ENCODE measurements around the gene HYPK.
"Not testable (repeated sequence)": the region's sequence is repeated elsewhere in the genome, so short reads cannot be mapped to it uniquely, and the experiment has no call there.

HYPK gene

GRCh38 chr15:43796566-43796965, 3.8 kb upstream of the HYPK start:
- DNase-seq = no peak

GRCh38 chr15:43799209-43799944, 1.0 kb upstream of the HYPK start:
- no peak for DNase-seq

- DNase-seq = no peak
Measured at GRCh38 chr15:43799945-43800285, 484 bp upstream of the HYPK start, which contains the start of gene SERINC4. Gene SERINC4 (minus strand): TSS chr15:43800220. CDS start chr15:43799986, 234 bp downstream.

- DNase-seq = not testable (repeated sequence)
Measured at GRCh38 chr15:43802676-43803075, 2.3 kb downstream of the HYPK start.

GRCh38 chr15:43808435-43808950, 8.1 kb downstream of the HYPK start:
- DNase-seq = no peak

- DNase-seq = no peak
Measured at GRCh38 chr15:43808960-43809678, 8.7 kb downstream of the HYPK start.

- not testable (repeated sequence) for DNase-seq
Measured at GRCh38 chr15:43815064-43815463, 14.7 kb downstream of the HYPK start.

- DNase-seq = no peak
Measured at GRCh38 chr15:43821505-43821904, 21.1 kb downstream of the HYPK start.

- DNase-seq = peak; percentile 96
Measured at GRCh38 chr15:43824302-43825246, 24.2 kb downstream of the HYPK start, which contains the start of gene MFAP1. Gene MFAP1 (minus strand): TSS chr15:43824690. CDS start chr15:43824569, 121 bp downstream.

- not testable (repeated sequence) for DNase-seq
Measured at GRCh38 chr15:43825305-43825704, 24.9 kb downstream of the HYPK start.

- no peak for DNase-seq
Measured at GRCh38 chr15:43826029-43826507, 25.7 kb downstream of the HYPK start.

- DNase-seq = peak; percentile 59
Measured at GRCh38 chr15:43826508-43827341, 26.3 kb downstream of the HYPK start, which contains the start of gene WDR76. Gene WDR76 (plus strand): TSS chr15:43827002. CDS start chr15:43827033, 31 bp downstream.

GRCh38 chr15:43828061-43828657, 27.8 kb downstream of the HYPK start:
- DNase-seq = no peak

- not testable (repeated sequence) for DNase-seq
Measured at GRCh38 chr15:43829951-43830540, 29.6 kb downstream of the HYPK start.

GRCh38 chr15:43830691-43831275, 30.4 kb downstream of the HYPK start:
- DNase-seq = not testable (repeated sequence)

GRCh38 chr15:43831519-43832052, 31.2 kb downstream of the HYPK start:
- DNase-seq = not testable (repeated sequence)

GRCh38 chr15:43832485-43832884, 32.1 kb downstream of the HYPK start:
- DNase-seq = not testable (repeated sequence)

- DNase-seq = no peak
Measured at GRCh38 chr15:43845421-43845820, 45.0 kb downstream of the HYPK start.

- no peak for DNase-seq
Measured at GRCh38 chr15:43851251-43851650, 50.9 kb downstream of the HYPK start.

- no peak for DNase-seq
Measured at GRCh38 chr15:43852607-43853006, 52.2 kb downstream of the HYPK start.

Data from NCI-H1048 (cell line).